Transverse colon (tissue), 4 donors: ENCODE results near the gene NRN1. TPM values are rescaled to one million over a fixed set of nuclear protein-coding genes. Genes with fewer than 3 reads are reported as not detected.
"Not testable (repeated sequence)": the region's sequence is repeated elsewhere in the genome, so short reads cannot be mapped to it uniquely, and the experiment has no call there.

Source experiments
- DNase-seq: peaks from one replicate; pipeline ENCODE4 v3.0.0-alpha.2; 2019
- H3K27ac ChIP-seq, 4 donors: fragments of 200-600 bp; sonication (generic); 2 replicates each; pipeline ENCODE4 v1.5.1; 2016 to 2018; ENCODE audit warnings: inconsistent platforms in 4 of 4
- H3K27me3 ChIP-seq: fragments of 200-600 bp; sonication (generic); 2 replicates; pipeline ENCODE4 v1.5.1; 2017; ENCODE audit warnings: inconsistent platforms
- H3K36me3 ChIP-seq, 4 donors: fragments of 200-600 bp; sonication (generic); 2 replicates each; pipeline ENCODE4 v1.5.1; 2017 to 2019; ENCODE audit warnings: inconsistent platforms in 4 of 4
- H3K4me1 ChIP-seq, 4 donors: fragments of 200-600 bp; sonication (generic); 2 replicates each; pipeline ENCODE4 v1.5.1; 2017 to 2020; ENCODE audit warnings: inconsistent platforms in 4 of 4
- H3K4me3 ChIP-seq, 4 donors: fragments of 200-600 bp; sonication (generic); 1 replicate in 1 of 4; 2 replicates in 3 of 4; pipeline versions ENCODE4 v1.5.1 to v1.6.1; 2017 to 2019; ENCODE audit warnings: inconsistent platforms in 4 of 4
- H3K9me3 ChIP-seq, 2 donors: fragments of 200-600 bp; sonication (generic); 2 replicates each; pipeline ENCODE4 v1.5.1; 2017 to 2019; ENCODE audit warnings: inconsistent platforms in 2 of 2
- EP300 ChIP-seq: sonication (generic); formaldehyde crosslinking; IDR thresholded peaks from one replicate; pipeline ENCODE4 v1.6.1; 2017; ENCODE audit warnings: antibody characterized with exemption, low read depth
- POLR2A ChIP-seq: fragments of 450-650 bp; IDR thresholded peaks from one replicate; pipeline ENCODE4 v1.6.1; 2016; ENCODE audit warnings: antibody characterized with exemption, mild to moderate bottlenecking, moderate library complexity
- POLR2AphosphoS5 ChIP-seq, 3 donors: sonication (generic); formaldehyde crosslinking; IDR thresholded peaks; one replicate each; pipeline ENCODE4 v1.6.1; 2016; ENCODE audit warnings: antibody characterized with exemption in 3 of 3
- WGBS, 2 donors: methylation state at CpG; one replicate each; pipeline ENCODE4 v1.1.5; 2018; ENCODE audit warnings: low coverage in 1 of 2; 5-methylcytosine and 5-hydroxymethylcytosine counted together
- in situ Hi-C, 4 donors: fragments of 200-750 bp; cut with MboI; loops; one replicate each; pipeline versions ENCODE4 v1.15.0 to v1.15.1; 2017; ENCODE audit warnings: low sequenced_read_pairs in 3 of 4, low pct_ligation_motif_present in 1 of 4, low pct_unique_long_range_greater_than_20kb in 1 of 4
- intact Hi-C: fragments of 100-400 bp; cut with DNase I; formaldehyde crosslinking; loops from one replicate; pipeline ENCODE4 v1.15.1; 2023; ENCODE audit warnings: low total_unique reads
- total RNA-seq, 4 donors: library from RNA; depleted of rRNA; stranded (reverse); fragments of >200 nt; gene quantifications; one replicate each; pipeline ENCODE4 v1.1.0, GENCODE V29; 2016
- TF ChIP-seq, protein P1 (sequence below), 5 experiments: fragments of 200-600 bp in 3 of 5; fragments of 450-650 bp in 2 of 5; sonication (generic) in 3 of 5; IDR thresholded peaks; 1 replicate in 2 of 5; 2 replicates in 3 of 5; pipeline ENCODE4 v1.5.1; 2016 to 2017; ENCODE audit warnings: antibody characterized with exemption in 5 of 5, inconsistent platforms in 3 of 5, mild to moderate bottlenecking in 2 of 5, moderate library complexity in 1 of 5

NRN1 gene
- total RNA-seq, 4 donors from 2014 or later: 1.2 to 2.5 TPM; not detected in 2

GRCh38 chr6:6024220-6024619 is 17.5 kb upstream of the NRN1 start:
- no peak overlapping the region for H3K27ac ChIP-seq
- no peaks in the 10 kb centered on the region for H3K36me3 ChIP-seq
- TF ChIP-seq EP300 (no peak), POLR2A (no peak), POLR2AphosphoS5 (IDR thresholded peaks at IDR 0.05) (no peak)
- TF ChIP-seq, protein P1, sequence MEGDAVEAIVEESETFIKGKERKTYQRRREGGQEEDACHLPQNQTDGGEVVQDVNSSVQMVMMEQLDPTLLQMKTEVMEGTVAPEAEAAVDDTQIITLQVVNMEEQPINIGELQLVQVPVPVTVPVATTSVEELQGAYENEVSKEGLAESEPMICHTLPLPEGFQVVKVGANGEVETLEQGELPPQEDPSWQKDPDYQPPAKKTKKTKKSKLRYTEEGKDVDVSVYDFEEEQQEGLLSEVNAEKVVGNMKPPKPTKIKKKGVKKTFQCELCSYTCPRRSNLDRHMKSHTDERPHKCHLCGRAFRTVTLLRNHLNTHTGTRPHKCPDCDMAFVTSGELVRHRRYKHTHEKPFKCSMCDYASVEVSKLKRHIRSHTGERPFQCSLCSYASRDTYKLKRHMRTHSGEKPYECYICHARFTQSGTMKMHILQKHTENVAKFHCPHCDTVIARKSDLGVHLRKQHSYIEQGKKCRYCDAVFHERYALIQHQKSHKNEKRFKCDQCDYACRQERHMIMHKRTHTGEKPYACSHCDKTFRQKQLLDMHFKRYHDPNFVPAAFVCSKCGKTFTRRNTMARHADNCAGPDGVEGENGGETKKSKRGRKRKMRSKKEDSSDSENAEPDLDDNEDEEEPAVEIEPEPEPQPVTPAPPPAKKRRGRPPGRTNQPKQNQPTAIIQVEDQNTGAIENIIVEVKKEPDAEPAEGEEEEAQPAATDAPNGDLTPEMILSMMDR (IDR thresholded peaks at IDR 0.05): no peak
- no peaks in the 10 kb centered on the region for H3K9me3 ChIP-seq
- H3K27me3 ChIP-seq: peaks cover 36% of the 10 kb centered on the region
- intact Hi-C loops: no loop called here
- no peak for DNase-seq
- 59 to 80% methylated on average over 1 to 5 of the region's 5 CpGs for WGBS, 2 donors
- H3K4me1 ChIP-seq: no peaks in the 10 kb centered on the region
- H3K4me3 ChIP-seq: no peak overlapping the region
- in situ Hi-C loops: no loop called here

DNA sequence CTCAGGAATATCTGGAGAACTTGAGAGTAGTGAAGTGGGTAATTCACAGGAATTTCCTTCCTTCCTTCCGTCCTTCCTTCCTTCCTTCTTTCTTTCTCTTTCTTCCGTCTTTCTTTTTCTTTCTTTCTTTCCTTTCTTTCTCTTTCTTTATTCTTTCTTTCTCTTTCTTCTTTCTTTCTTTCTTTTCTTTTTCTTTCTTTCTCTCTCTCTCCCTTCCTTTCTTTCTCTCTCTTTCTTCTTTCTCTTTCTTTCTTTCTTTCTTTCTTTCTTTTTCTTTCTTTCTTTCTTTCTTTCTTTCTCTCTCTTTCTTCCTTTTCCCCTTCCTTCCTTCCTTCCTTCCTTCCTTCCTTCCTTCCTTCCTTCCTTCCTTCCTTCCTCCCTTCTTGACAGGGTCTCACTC is 16.1 kb upstream of the NRN1 start:
- H3K27me3 ChIP-seq: peaks cover 46% of the 10 kb centered on the region
- WGBS, 2 donors: 83 to 94% methylated on average over 2 of the region's 2 CpGs
- H3K4me3 ChIP-seq, H3K9me3 ChIP-seq, intact Hi-C loops, H3K4me1 ChIP-seq, in situ Hi-C loops, DNase-seq, H3K36me3 ChIP-seq, H3K27ac ChIP-seq: not testable (repeated sequence)

DNA sequence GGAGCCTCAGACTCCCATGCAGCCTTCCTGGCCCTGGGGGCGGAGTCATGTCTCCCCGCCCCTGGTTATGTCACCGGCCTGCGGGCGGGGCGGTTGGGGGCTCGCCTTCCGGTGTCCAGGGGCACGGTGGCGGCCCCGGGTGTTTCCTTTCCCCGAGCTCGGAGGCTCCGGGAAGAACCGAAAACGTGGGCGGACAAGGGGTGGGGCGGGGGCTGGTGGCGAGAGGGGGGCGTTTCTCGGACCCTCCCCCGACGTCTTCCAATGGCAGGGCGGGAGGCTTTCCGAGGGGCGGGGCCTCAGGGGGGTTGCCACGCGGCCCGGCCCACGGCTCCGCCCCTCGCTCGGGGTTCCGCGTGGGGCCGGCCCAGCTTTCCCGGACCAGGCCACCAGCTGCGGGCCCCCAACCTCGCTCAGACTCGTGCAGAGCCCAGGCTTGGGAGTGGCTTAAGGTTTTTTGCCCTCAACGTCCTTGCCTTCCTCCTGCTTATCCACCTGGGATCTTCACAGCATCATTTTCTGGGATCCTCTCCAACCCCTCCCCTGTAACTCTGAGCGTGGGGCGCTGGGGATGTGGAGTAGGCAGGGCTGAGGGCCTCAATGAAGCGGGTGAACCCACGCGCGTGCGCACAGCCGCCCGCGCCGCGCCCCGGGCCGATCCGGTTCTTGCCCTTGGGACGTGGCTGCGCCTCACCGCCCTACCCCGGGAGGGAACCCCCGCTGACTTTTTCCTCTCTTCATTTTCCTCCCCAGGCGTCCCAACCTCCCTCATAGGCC is 2.1 kb upstream of the NRN1 start:
- peak overlapping the region; percentile 14 to 60 (median 34) for H3K27ac ChIP-seq
- no peaks in the 10 kb centered on the region for H3K36me3 ChIP-seq
- 0 to 3% methylated on average over 8 to 51 of the region's 62 CpGs for WGBS, 2 donors
- intact Hi-C loops (loop anchor here (5.0 kb wide), 1 partner anchor 1373 kb away; no protein-coding TSS in a partner anchor), in situ Hi-C loops (no loop called here)
- H3K4me1 ChIP-seq: peaks cover 18 to 43% (median 24%) of the 10 kb centered on the region in 4 donors
- H3K4me3 ChIP-seq: peak overlapping the region; percentile 26 to 60 (median 36)
- peak; percentile 66 for DNase-seq
- no peaks in the 10 kb centered on the region for H3K9me3 ChIP-seq
- peaks cover 98% of the 10 kb centered on the region for H3K27me3 ChIP-seq
- TF ChIP-seq, protein P1 (IDR thresholded peaks at IDR 0.05): no peak
- TF ChIP-seq EP300: no peak
- TF ChIP-seq POLR2A: no peak
- TF ChIP-seq POLR2AphosphoS5 (IDR thresholded peaks at IDR 0.05): peak; percentile 12 to 49 (median 39)

DNA sequence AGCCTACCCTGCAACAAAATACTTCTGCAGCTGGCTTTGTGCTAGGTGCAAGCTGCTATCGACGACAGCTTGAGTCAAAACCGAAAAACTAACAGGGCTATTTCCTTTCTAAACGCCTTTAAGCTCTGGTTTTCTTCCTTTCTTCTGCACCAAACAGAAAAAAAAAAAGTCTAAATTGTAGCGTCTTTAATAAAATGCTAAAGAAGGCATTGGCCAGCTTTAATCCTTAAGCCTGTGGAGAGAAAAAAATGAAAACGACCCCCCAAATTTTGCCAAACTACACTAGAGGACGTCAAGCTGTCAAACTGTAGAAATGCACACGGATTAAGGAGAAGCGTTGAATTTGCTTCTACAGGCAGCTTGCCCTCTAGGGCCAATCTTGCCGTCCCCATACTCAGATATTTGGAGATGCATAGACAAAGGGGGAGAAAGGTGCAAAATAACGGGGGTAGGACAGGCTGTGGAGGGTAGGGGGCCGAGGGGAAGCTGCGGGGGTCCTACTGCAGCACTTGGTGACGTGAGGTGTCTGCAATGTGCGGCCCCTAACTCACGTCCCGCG is 1.4 kb upstream of the NRN1 start:
- DNase-seq: no peak
- peaks cover 98% of the 10 kb centered on the region for H3K27me3 ChIP-seq
- no peaks in the 10 kb centered on the region for H3K9me3 ChIP-seq
- peak overlapping the region; percentile 14 to 60 (median 21) for H3K27ac ChIP-seq
- WGBS, 2 donors: 1% methylated on average over 11 to 18 of the region's 18 CpGs
- H3K4me1 ChIP-seq: peaks cover 23 to 49% (median 29%) of the 10 kb centered on the region in 4 donors
- TF ChIP-seq POLR2A: no peak
- no peak for TF ChIP-seq EP300
- TF ChIP-seq, protein P1 (IDR thresholded peaks at IDR 0.05): no peak
- no peak for TF ChIP-seq POLR2AphosphoS5 (IDR thresholded peaks at IDR 0.05)
- H3K36me3 ChIP-seq: no peaks in the 10 kb centered on the region
- H3K4me3 ChIP-seq: peak overlapping the region; percentile 26 to 60 (median 36)
- in situ Hi-C loops: no loop called here
- intact Hi-C loops: loop anchor here (5.0 kb wide), 1 partner anchor 1374 kb away; no protein-coding TSS in a partner anchor
